IPS DF 19.7 (cell line): ENCODE data around the gene SIPA1L3.

Experiments
- DNase-seq: peaks from one replicate; pipeline ENCODE4 v3.0.0-alpha.2; 2013; ENCODE audit warnings: low read depth, low spot score

SIPA1L3 gene

GRCh38 chr19:38191747-38192146 is 284.7 kb downstream of the SIPA1L3 start:
- DNase-seq: no peak

- DNase-seq: no peak
Measured at GRCh38 chr19:38193445-38193844, 286.4 kb downstream of the SIPA1L3 start.

- no peak for DNase-seq
Measured at GRCh38 chr19:38194061-38194701, 287.2 kb downstream of the SIPA1L3 start.

- DNase-seq: no peak
Measured at GRCh38 chr19:38195237-38195636, 288.2 kb downstream of the SIPA1L3 start.

- no peak for DNase-seq
Measured at GRCh38 chr19:38196245-38196837, 289.3 kb downstream of the SIPA1L3 start.

DNA sequence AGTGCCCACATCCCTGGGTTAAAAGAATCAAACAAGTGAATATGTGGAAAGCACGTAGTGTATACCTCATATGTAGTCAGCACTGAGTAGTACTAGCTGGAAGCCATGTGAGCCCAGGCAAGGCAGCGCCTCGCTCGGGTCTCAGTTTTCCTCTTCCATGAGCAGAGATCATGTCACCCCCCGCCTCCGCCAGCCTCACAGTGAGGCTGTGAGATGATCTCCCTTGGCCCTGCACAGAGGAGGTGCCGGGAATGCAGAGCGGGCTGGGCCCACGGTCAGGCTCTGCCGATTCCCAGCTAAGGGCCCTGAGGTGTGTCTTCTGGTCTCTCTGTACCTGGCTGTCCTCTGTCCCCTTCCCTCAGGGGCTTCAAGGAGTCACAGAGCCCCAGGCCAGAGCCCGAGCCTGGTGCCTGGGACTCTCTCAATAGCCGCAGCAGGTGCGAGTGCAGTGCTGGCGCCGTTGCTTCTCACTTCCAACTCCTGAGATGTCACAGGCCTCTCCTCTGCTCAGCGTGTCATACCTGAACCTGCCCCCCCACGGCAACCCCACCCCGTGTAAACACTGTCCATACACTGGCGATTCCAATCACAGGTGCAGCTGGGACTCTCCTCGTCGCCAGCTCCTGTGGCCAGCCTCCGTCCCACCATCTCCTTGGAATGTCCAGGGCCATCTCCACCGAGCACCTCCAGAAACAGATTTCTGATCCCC is 290.1 kb downstream of the SIPA1L3 start:
- DNase-seq: no peak

DNA sequence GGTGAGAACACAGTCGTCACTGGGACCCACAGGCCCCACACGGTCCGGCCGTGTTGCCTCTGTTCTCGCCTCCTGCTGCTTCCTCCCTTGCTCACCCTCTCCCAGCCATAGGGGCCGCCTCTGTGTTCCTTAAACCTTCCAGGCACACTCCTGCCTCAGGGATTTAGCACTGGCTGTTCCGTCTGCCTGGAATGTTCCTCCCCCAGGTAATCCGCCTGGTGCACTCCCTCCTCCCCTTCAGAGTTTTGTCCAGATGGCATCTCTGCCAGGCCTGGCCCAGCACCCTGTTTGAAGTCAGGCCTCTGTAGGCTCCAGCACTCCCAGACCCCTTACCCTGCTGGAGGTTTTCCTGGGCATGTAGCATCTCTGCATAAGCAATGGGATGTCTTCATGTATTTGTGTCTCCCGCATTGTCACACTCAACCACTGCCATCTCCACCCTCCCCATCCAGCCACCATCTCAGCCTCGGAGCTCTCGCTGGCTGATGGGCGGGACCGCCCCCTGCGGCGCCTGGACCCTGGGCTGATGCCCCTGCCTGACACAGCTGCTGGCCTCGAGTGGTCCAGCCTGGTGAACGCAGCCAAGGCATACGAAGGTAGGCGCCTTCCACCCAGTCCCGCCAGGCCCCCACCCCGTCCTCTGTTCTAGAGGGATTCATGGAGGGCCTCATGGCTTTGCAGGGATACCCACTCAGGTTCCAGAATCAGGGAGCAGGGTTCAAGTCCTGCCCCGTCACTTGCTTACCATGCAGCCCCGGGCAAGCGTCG is 291.1 kb downstream of the SIPA1L3 start:
- DNase-seq: no peak

- DNase-seq: no peak
Measured at GRCh38 chr19:38199340-38199739, 292.3 kb downstream of the SIPA1L3 start.

- no peak for DNase-seq
Measured at GRCh38 chr19:38201731-38202130, 294.7 kb downstream of the SIPA1L3 start.

DNA sequence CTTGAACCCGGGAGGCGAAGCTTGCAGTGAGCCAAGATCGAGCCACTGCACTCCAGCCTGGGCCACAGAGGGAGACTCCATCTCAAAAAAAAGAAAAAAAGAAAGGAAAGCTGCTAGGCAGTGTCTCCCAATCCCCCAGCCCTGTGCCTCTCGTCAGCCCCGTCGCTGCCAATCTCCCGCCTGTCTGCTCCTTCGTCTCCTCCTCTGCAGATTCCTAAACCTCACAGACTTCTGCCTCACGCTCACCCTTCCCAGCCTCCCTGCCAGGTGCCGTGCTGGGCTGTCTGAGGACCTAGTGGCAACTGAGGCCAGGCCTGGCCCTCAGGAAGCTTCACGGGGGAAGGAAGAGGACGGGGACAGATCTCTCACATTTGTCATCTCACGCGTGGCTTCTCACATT is 295.5 kb downstream of the SIPA1L3 start:
- no peak for DNase-seq

- DNase-seq: no peak
Measured at GRCh38 chr19:38203197-38203596, 296.2 kb downstream of the SIPA1L3 start.

DNA sequence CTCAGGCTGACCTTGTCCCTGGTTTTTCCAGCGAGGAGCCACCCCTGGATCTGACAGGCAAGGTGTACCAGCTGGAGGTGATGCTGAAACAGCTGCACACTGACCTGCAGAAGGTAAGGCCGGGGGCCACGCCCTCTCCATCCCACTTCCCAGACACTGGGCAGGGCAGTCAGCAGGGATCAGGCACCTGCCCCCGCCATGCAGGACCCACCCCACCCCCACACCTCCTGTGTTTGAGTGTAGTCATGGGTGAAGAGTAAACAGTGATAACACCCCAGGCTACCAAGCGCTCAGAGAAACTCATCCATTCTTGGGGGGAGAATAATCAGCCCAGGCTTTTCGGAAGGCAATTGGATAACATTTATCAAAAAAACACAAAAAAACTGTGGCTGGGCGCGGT is 297.1 kb downstream of the SIPA1L3 start:
- DNase-seq: no peak

DNA sequence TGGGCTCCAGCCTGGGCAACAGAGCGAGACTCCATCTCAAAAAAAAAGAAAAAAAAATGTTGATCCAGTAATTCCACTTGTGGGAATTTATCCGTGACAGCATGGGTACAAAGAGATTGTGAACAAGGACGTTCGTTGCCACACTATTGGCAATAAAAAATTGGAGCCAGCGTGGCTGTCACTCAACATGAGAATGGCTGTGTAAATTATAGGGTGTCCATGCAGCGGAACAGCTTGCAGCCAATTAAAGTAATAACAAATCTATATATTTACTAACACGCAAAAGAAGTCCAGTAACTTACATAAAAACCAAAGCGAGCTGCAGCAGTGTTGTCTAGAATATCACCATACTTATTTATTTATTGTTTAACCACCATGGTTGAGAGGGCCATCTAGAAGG is 297.7 kb downstream of the SIPA1L3 start:
- DNase-seq: no peak

DNA sequence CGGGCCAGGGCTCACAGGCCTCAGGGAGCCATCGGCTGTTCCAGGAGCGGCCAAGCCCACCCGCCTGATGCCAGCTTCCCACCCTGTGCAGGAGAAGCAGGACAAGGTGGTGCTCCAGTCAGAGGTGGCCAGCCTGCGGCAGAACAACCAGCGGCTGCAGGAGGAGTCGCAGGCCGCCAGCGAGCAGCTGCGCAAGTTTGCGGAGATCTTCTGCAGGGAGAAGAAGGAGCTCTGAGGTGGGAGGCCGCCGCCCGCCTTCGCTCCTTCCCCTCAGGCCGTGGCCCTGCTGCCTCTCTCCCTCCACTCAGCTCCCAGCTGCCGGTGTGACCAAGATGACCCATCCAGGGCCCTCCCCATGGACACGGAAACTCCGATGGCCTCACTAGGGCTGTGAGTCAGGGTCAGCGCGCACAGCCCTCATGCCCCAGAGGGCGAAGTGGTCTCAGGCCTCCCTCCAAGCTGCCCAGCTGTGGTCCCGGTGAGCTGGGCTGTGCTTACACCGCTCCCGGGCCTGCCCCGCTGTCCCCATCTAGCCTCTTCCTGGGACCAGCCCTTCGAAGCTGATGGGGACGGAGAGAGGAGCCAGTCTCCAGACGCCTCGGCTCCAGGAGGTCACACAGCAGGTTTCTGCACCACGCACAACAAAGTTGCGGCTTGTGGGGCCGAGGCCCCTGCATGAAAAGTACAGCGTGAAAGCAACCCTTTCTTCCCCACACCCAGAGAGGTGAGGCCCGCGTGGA is 299.2 kb downstream of the SIPA1L3 start:
- DNase-seq: no peak

DNA sequence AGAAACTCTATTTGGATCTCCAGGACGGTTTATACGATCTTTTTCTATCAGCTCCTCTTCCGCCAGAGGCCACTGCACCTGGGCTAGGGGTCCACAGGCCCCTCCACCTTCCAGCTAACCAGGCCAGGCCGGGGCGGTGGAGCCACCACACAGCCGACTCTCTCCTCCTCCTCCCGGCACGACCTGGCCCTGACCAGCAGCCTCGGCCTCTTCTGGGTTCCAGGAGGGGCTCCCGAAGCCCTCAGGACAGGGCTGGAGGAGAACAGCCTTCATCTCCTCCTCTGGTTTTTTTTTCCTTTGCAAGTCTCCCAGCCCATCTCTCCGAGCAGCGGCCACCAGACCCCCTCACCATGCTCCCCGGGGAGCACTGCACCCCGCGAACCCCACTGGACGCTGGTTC is 299.9 kb downstream of the SIPA1L3 start:
- DNase-seq: no peak

DNA sequence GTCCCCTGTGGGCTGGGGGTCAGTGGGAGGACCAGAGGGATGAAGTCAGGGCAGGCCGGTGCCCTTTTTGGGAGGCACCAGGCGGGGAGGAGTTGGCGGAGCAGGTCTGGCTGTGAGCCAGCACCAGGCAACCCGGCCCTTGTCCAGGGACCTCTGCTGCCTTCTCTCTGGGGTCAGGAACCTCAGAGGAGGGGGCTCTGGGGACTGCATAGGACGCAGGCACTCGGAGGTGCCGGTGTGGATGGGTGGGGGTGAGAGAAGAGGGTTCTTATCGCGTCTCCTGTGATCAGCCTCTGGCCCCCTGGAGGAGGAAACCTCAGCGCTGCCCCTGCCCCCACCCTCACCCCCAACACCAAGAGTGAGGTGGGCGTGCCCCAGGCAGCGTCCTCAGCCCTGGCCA is 300.5 kb downstream of the SIPA1L3 start:
- DNase-seq: no peak

DNA sequence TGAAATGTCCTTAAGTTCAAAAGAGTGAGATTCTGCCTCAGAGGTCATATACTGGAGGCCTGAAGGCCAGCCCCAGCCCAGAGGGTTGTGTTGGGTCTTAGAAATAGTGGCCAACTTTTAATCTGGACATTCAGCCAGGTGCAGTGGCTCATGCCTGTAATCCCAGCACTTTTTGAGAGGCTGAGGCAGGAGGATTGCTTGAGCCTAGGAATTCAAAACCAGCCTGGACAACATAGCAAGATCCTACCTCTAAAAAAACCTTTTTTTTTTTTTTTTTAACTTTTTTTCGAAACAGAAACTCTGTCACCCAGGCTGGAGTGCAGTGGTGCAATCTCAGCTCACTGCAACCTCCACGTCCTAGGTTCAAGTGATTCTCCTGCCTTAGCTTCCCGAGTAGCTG is 301.6 kb downstream of the SIPA1L3 start:
- no peak for DNase-seq

- DNase-seq: no peak
Measured at GRCh38 chr19:38209152-38209551, 302.1 kb downstream of the SIPA1L3 start.

DNA sequence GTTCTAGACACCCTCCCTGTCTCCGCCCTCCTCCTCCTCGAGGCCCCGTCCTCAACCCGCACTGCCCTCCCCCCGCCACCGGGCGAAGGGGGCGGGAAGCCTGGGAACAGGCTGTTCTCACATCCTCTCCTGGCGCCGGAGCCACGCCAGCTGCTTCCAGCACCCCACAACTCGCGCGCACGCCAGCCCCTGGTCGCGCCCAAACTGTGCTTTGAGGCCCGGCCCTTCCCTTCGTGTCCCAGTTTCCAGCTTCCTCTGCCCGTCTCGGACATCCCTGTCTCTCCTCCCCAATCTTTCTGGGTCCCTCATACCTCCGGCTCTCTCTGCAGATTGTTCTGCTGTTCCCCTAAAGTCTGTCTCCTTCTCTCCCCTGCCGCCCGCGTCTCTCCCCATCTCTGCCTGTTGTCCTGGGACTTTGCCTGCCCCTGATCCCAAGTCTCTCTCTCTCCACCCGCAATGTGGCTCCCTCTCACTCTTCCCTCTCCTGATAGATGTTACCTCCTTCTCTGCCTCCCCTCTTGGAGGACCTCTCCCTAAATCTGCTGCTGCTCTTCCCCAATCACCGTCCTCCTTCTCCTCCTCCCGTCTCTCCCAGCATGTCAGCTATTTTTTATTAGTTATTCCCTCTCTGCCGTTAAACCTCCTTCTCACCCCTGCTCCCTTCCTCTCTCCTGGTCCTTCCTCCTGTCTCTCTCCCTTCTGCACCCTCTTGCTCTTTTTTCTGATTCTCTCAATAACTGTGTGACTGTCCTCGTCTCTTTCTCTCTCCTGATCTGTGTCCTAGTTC is 302.9 kb downstream of the SIPA1L3 start:
- no peak for DNase-seq

DNA sequence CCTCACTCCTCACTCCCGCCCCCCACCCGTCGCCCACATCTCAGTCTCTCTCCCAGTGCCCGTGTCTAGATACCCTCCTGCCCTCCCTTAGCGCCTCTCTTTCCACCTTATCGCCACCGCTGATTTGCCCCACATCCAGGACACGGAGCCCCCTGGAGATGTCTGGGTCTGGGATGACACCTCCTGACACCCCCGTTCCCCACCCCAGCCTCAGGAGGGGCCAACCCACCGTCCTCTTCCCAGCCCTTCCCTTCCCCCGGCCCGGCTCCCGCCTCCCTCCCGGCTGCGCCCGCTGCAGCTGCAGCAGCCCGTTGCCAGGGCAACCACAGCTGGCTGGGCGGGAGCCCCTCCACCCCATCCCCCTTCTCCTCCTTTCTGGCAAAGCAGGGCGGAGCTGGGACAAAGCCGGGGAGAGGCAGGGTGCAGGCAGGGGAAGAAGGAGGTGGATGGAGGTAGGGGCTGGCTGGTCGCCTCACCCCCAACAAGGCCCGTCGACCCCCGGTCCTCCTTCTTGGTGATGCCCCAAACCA is 303.5 kb downstream of the SIPA1L3 start:
- no peak for DNase-seq

DNA sequence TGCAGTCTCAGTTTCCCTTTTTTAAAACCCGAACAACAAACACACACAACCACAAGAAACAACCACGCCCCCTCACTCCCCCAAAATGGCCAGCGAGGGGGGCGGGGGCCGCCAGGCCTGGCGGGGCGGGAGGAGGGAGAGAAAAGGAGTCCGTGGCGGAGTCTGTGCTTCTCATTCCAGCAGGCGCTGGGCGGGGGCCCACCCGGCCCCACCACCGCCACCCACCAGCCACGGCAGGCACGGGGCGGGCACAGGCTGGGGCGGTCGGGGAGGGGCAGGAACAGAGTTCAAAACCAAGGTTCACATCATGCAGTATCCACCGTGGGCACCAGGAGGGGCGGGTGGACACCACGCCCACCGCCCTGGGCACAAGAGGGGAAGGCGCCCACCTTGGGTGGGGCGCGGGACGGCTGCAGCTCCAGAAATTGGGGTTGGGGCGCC is 304.2 kb downstream of the SIPA1L3 start:
- DNase-seq: no peak
